Left forelimb (tissue), 1 donor: ENCODE data around the gene PLLP.

Source experiments
- DNase-seq: peaks from one replicate; pipeline ENCODE4 v3.0.0-alpha.2; 2018; ENCODE audit warnings: low spot score

The PLLP gene

DNA sequence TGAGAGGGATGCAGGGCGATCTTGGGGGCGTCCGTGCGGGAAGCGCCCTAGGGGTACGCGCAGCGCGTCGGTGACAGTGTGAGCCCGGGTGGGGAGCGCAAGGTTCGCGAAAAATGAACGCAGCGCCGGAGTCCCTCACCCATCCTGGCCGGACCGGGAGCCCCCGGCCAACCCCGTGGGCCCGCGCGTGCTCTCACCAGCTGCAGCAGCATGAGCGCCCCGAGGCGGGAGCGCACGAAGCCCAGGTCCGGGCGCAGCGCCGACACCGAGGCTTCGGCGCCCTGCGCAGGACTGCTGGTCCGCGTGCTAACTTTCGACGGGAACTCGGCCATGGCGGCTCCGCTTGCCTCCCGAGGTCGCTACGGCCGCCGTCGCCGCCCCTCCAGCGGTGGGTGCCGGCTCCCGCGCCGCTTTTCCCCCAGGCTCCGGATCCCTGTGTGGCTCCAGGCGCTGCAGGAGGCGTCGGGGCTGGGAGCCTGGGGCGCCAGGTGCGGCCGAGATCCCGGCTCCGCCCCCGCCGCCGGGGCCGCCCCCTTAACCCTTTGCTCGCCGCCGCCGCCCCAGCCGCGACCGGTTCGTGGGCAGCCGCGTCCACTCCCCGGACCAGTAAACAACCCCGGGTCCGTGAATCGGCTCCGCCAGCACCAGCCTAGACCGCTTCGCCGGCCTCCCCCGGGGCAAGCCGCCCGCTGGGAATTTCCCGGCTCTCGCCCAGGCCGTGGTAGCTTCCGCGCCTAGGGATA, at the start of gene PLLP:
Gene PLLP, minus strand, starts transcription at position 464 of the 743 bp plus-strand sequence. Its CDS starts 132 bp downstream, at position 332.
- DNase-seq, result no peak

DNA sequence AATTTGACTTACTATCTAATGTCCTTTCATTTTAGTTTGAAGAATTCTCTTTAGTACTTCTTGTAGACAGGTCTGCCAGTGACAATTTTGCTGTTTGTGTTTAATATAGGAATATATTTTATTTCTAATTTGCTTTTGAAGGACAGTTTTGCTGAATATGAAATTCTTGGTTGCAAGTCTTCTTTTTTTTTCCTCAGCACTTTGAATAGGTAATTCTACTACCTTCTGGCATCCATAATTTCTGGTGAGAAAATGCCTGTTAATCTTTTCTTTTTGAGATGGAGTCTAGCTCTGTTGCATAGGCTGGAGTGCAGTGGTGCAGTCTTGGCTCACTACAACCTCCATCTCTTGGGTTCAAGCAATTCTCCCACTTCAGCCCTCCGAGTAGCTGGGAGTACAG, 48.9 kb upstream of the PLLP start:
- DNase-seq, result no peak

DNA sequence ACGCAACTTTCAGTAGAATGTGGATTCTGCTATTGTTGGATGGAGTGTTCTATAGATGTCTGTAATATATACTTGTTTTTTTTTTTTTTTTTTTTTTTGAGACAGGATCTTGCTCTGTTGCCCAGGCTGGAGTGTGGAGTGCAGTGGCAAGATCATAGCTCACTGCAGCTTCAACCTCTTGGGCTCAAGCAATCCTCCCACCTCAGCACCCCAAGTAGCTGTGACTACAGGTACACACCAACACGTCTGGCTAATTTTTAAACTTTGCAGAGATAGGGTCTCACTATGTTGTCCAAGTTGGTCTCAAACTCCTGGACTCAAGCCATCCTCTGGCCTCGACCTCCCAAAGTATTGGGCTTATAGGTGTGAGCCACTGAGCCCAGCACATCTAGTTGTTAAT, 46.9 kb upstream of the PLLP start:
- no peak for DNase-seq

GRCh38 chr16:57329718-57330327, 45.4 kb upstream of the PLLP start:
- DNase-seq, result no peak

DNA sequence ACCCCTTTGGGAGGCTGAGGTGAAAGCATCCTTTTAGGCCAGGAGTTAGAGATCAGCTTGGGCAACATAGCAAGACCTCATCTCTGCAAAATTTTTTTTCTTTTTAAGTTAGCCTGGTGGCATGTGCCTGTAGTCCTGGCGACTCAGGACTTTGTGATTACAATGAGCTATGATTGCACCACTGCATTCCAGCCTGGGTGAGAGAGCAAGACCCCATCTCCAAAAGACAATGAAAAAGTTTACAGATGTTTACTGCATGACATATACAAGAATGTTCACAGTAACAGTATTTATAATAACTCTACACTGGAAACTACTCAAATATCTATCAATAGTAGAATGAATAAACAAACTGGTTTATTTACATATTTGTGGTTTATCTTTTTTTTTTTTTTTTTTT, 41.0 kb upstream of the PLLP start:
- DNase-seq, result no peak

DNA sequence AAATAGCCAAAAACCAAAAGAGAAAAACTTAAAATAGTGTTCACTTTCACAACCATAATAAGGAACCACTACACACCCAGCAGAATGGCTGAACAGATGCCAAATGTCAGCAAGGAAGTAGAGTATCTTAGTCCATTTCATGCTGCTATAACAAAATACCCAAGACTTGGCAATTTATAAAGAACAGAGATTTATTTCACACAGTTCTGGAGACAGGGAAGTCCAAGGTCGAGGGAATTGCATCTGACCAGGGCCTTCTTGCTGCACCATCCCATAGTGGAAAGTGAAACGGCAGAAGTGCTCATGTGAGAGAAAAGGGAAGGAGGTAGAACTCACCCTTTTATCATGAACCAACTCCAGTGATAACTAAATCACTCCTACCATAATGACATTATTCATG, 40.3 kb upstream of the PLLP start:
- no peak for DNase-seq

GRCh38 chr16:57319646-57320045, 35.2 kb upstream of the PLLP start:
- DNase-seq, result no peak

GRCh38 chr16:57318240-57318970, 33.9 kb upstream of the PLLP start:
- no peak for DNase-seq

- DNase-seq, result no peak
Observed at GRCh38 chr16:57316390-57317017, 32.0 kb upstream of the PLLP start.

GRCh38 chr16:57315416-57315815, 30.9 kb upstream of the PLLP start:
- DNase-seq, result no peak

DNA sequence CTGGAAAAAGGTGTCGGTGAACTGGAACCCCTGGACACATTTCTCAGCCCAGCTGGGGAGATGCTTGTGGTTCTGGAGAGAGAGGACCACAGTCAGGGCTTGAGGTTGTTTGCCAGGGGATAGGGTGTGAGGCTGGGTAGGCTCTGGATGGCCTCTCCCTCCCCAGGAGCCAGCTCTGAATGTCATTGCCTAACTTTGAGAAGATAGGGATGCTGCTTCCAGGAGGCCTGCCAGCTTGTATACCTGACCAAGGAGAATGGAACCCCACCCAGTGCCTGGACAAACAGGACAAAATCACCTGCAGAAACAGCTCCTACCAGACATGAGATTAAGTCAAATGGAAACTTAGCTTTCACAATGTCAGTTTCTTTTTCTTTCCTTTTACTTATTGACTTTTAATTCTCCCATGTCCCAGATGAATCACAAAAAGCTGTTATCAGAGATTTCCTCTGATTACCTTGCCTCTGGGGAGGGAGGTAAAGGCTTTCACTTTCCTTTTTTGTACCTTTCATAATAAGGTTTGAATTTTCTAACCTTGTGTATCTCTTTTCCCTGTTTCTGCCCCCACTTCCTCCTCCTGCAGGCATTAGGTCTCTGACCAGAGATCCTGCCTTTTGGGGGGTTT, 29.8 kb upstream of the PLLP start:
- no peak for DNase-seq

GRCh38 chr16:57313509-57313908, 29.0 kb upstream of the PLLP start:
- DNase-seq, result no peak

DNA sequence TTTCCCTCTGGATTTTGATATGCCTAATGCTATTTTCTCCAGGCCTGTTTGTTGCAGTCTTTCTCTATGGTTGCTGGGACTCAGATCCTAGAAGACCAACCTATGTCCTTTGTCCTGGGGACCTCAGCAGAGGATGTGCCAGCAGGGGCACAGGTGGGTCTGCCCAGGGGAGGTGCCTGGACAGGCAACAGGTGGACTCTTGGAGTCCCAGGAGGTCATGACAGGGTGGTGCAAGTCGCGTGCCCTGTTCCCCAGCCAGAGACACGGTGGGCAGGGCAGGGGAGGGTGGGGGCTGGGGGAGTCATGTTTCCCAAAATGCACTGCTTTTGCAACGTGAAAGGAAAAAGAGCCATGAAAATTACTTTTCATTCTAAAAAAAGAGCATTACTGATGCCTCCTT, 26.3 kb upstream of the PLLP start:
- DNase-seq, result no peak

DNA sequence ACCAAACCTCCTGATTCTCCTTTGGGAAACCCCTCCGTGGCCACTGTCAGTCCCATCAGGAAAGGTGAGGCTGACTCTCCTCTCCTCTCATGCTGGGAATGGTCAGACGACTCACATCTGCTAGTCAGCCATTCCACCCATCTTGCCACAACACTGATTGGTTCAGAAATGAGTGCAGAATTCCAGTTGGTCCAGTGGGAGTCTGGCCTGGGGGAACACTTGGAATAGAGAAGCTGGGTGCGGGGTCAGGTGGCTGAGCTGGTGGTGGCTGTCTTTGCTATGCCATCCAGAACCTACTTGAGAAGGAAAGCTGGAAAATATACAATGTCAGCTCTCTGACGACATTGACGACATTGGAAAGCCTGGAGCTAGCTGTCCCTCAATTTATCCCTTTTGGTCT, 23.6 kb upstream of the PLLP start:
- no peak for DNase-seq

DNA sequence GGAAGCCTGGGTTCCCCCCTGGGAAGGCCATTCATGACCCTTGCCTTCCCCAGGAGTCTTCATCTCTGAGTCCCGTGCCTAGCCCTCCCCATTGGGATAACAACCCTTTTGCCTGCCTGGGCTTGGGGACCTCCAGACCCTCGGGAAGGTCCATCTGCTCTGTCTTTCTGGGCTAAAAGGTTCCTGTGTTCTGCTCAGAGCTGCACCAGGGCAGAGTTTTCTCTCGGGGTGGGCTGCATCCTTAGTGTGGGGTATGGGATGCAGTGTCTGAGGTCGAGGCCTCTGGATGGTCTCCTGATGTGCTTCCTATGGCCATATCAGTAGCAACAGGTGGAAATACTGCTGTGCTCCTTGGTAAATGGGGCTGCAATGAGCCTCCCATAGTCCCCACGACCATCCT, 22.9 kb upstream of the PLLP start:
- no peak for DNase-seq

DNA sequence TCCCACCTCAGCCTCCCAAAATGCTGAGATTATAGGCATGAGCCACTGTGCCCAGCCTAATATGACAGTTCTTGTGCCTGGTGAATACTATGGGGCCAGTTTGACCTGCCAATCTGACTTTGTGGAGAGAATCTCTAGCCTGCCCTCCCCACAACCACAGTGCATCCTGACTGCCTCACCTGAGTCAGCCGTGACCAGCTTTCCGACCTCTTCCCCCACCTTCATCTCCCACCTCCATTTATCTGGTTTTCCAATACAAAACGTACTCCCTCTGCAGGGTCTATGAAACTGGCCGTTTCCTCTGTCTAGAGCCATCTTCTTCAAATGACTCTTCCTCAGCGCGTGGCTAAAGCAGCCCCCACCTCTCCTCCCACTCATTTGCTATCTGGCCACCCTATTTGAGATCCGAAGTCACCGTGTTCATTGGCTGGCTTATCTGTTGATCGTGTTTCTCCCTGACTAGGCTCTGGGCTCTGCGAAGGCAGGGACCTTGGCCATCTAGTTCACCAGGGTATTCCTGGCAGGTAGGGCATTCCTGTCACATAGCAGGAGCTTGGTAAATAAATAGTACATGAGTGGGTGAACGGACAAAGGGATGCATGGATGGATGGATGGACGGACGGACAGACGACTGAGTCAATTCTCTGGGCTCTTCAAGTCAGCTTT, 22.3 kb upstream of the PLLP start:
- DNase-seq, result no peak

DNA sequence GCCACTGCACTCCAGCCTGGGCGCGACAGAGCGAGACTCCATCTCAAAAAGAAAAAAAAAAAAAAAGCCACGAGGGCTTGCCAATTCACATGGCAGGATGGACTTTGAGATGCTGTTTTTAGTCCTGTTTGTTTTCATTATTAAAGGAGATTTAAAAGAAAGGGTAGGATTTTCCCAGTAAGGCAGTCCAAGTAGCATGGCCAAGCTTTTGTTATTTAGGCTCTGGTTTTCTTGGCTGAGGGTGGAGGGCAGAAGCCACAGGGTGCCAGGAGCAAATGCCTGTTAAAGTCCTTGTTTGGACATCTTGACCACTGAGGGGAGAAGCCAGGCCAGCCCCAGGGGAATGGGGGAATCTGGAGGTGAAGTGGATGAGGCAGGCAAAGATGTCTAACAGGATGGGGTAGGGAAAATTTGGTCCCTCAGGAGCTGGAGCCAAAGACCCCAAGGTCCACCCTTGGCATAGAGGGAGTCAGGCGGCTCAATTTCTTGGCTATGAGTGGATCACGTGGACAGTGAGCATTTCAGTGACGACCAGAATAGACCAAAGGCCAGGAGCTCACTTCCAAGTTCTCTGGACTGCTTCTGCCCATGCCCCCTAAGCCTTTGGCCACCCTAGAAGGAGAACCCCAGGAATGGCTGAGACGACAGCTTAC, 20.8 kb upstream of the PLLP start:
- no peak for DNase-seq

- no peak for DNase-seq
Observed at GRCh38 chr16:57304169-57305061, 19.9 kb upstream of the PLLP start.

DNA sequence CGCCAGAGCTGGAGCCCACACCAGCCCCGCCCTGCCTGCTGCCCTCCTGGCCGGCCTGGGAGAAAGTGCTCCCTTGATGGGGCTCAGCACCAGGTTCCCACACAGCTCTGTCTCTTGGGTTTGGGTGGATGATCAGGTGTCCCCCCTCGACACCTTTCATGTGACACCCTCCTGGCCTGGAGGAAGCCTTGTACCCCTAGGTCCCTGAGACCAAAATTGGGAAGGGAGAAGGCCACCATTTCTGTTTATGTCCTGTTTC, 19.4 kb upstream of the PLLP start:
- DNase-seq, result no peak
